ENCODE results near the gene SMIM41. TPM values are rescaled to one million over a fixed set of nuclear protein-coding genes. Genes with fewer than 3 reads are reported as not detected.

Gene SMIM41
- total and polyA plus RNA-seq, 8 donors = 0.47 to 6.9 (median 3.7) TPM

- peaks cover 0 to 28% of the 10 kb centered on the region in 2 donors for H3K4me1 ChIP-seq
- DNase-seq (no peak), ATAC-seq (no peak)
- no peak overlapping the region for H3K27ac ChIP-seq
- H3K36me3 ChIP-seq = no peaks in the 10 kb centered on the region
- no peak for TF ChIP-seq CTCF (IDR thresholded peaks at IDR 0.05)
- H3K27me3 ChIP-seq = peaks cover 0 to 45% of the 10 kb centered on the region in 2 donors
- intact Hi-C loops (cut with DNase I) = loop anchor here in 1 of 2 donors (10.0 kb wide), 1 partner anchor 98 kb away; no protein-coding TSS in a partner anchor
- no peak overlapping the region for H3K4me3 ChIP-seq
- no peaks in the 10 kb centered on the region for H3K9me3 ChIP-seq
These were observed 43.4 kb downstream of the SMIM41 start for GRCh38 chr12:52122904-52123303.

- no peak overlapping the region for H3K27ac ChIP-seq
- no peaks in the 10 kb centered on the region for H3K36me3 ChIP-seq
- no peak for ATAC-seq
- TF ChIP-seq CTCF (IDR thresholded peaks at IDR 0.05) = no peak
- H3K4me1 ChIP-seq = peaks cover 0 to 28% of the 10 kb centered on the region in 2 donors
- H3K9me3 ChIP-seq = no peaks in the 10 kb centered on the region
- intact Hi-C loops (cut with DNase I) = loop anchor here in 1 of 2 donors (10.0 kb wide), 1 partner anchor 99 kb away; no protein-coding TSS in a partner anchor
- no peak for DNase-seq
- H3K27me3 ChIP-seq = peaks cover 0 to 45% of the 10 kb centered on the region in 2 donors
- no peak overlapping the region for H3K4me3 ChIP-seq
These were observed 44.1 kb downstream of the SMIM41 start for GRCh38 chr12:52123487-52124186.

DNA sequence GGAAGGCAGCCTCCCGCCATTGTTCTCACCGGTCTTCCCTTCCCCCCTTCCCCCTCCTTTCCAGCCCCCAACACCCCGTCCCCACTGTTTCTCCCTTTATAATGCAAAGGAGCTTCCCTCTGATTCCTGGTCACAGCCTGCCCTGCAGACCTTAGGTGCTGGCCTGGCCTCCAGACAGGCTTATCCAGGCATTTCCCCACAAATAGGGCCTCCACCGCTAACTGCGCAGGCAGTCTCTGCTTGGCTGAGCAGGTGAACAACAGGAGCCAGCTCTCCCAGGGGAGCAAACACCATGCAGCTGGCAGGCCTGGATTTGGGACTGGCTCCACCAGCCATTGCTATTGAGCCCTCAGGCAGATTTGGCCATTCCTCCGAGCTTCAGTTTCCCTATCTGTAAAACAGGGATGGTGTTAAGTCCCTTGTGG, 46.0 kb downstream of the SMIM41 start:
- peaks cover 0 to 32% of the 10 kb centered on the region in 2 donors for H3K27me3 ChIP-seq
- ATAC-seq = no peak
- no peak overlapping the region for H3K4me3 ChIP-seq
- H3K27ac ChIP-seq = peak overlapping the region in 1 of 2 donors; percentile 67
- H3K36me3 ChIP-seq = no peaks in the 10 kb centered on the region
- peaks cover 0 to 15% of the 10 kb centered on the region in 2 donors for H3K4me1 ChIP-seq
- TF ChIP-seq CTCF (IDR thresholded peaks at IDR 0.05) = no peak
- no peaks in the 10 kb centered on the region for H3K9me3 ChIP-seq
- intact Hi-C loops (cut with DNase I) = loop anchor here in 1 of 2 donors (10.0 kb wide), 1 partner anchor 101 kb away; no protein-coding TSS in a partner anchor
- DNase-seq = no peak

DNA sequence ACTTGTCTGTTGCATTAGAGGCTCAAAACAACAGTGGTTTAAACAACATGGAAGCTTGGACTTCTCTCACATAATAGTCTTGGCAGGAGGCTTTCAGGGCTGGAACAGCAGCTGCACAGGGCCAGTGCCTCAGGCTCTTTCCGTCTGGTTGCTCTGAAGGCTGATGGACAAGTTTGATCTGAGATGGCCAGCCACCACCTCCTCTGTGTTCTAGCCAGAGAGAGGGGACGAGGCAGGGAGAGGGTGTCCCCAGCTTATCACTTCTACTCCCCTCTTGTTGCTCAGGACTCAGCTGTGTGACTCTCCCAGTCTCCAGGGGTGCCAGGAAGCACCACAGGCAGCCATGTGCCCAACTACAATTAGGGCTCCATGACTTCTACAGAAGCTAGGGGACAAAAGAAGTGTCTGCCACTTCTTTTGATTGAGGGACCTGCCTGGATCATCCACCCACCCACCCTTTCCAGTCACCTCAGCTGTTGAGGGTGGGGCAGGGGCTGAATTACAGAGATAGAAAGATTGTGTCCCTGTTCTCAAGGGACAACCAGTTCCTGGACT, 46.6 kb downstream of the SMIM41 start:
- no peak for ATAC-seq

More for the DNA sequence above, 46.6 kb downstream of the SMIM41 start:
- no peaks in the 10 kb centered on the region for H3K36me3 ChIP-seq
- H3K4me1 ChIP-seq = peaks cover 0 to 9% of the 10 kb centered on the region in 2 donors
- peak overlapping the region; percentile 56 to 67 for H3K27ac ChIP-seq
- no peaks in the 10 kb centered on the region for H3K9me3 ChIP-seq
- no peak for DNase-seq
- no peak overlapping the region for H3K4me3 ChIP-seq
- intact Hi-C loops (cut with DNase I) = loop anchor here in 1 of 2 donors (10.0 kb wide), 1 partner anchor 101 kb away; no protein-coding TSS in a partner anchor
- no peak for TF ChIP-seq CTCF (IDR thresholded peaks at IDR 0.05)
- peaks cover 0 to 28% of the 10 kb centered on the region in 2 donors for H3K27me3 ChIP-seq

Data from left lung (tissue), 10 donors.